Caco-2 (cell line): ENCODE measurements around the gene PDE4D. TPM values are rescaled to one million over a fixed set of nuclear protein-coding genes. Genes with fewer than 3 reads are reported as not detected.

Experiments used
- BruUV-seq: library from RNA; stranded (reverse); fragments of 400-500 nt; replicated peaks from 2 replicates; lab custom pipeline; 2021; lab: Mats Ljungman, UMichigan
- CTCF ChIA-PET: fragments of 300-600 bp; sonication (Branson Sonifier 250); formaldehyde crosslinking; loops from one replicate; lab custom pipeline; 2022; ENCODE audit warnings: antibody characterized with exemption; lab: Charles Lee
- POLR2A ChIA-PET: fragments of 300-600 bp; sonication (Branson Sonifier 250); formaldehyde crosslinking; loops from one replicate; lab custom pipeline; 2022; ENCODE audit warnings: antibody characterized with exemption; lab: Charles Lee
- DNase-seq, 2 experiments: peaks; one replicate each; pipeline versions ENCODE4 v3.0.0 to v3.0.0-alpha.2; 2020 to 2022
- H3K27me3 ChIP-seq: replicated peaks from 2 replicates; pipeline ENCODE4 v1.6.0; 2011; ENCODE audit warnings: low read length; ENCODE audit not compliant: control insufficient read depth, insufficient read depth
- H3K36me3 ChIP-seq: 2 replicates; pipeline ENCODE4 v1.5.1; 2011; ENCODE audit warnings: low read length; ENCODE audit not compliant: control insufficient read depth, insufficient read depth
- H3K4me1 ChIP-seq: fragments of 250-450 bp; sonication (Bioruptor Pico); 2 replicates; pipeline ENCODE4 v1.5.1; 2020; ENCODE audit warnings: mild to moderate bottlenecking
- H3K4me3 ChIP-seq: 2 replicates; pipeline ENCODE4 v1.5.1; 2011; ENCODE audit warnings: low read depth, mild to moderate bottlenecking, control low read depth, low read length
- H3K9me3 ChIP-seq: fragments of 250-450 bp; sonication (Bioruptor Pico); 2 replicates; pipeline ENCODE4 v1.5.1; 2020; ENCODE audit warnings: mild to moderate bottlenecking, moderate library complexity
- H3K27ac Mint-ChIP-seq: one replicate; pipeline ENCODE4 v1.8.0; 2022; ENCODE audit warnings: mixed read lengths; ENCODE audit not compliant: unreplicated experiment
- H3K27me3 Mint-ChIP-seq: one replicate; pipeline ENCODE4 v1.8.0; 2022; ENCODE audit warnings: mixed read lengths; ENCODE audit not compliant: insufficient read depth, unreplicated experiment
- H3K36me3 Mint-ChIP-seq: one replicate; pipeline ENCODE4 v1.8.0; 2022; ENCODE audit warnings: mild to moderate bottlenecking, mixed read lengths; ENCODE audit not compliant: insufficient read depth, unreplicated experiment
- H3K4me1 Mint-ChIP-seq: one replicate; pipeline ENCODE4 v1.8.0; 2022; ENCODE audit warnings: low read depth, mixed read lengths; ENCODE audit not compliant: unreplicated experiment
- H3K4me3 Mint-ChIP-seq: one replicate; pipeline ENCODE4 v1.8.0; 2022; ENCODE audit warnings: mild to moderate bottlenecking, moderate library complexity, mixed read lengths; ENCODE audit not compliant: unreplicated experiment
- H3K9me3 Mint-ChIP-seq: one replicate; pipeline ENCODE4 v1.8.0; 2022; ENCODE audit warnings: mixed read lengths; ENCODE audit not compliant: unreplicated experiment
- CTCF ChIP-seq, 2 experiments: fragments of 200-600 bp in 1 of 2; IDR thresholded peaks; 1 replicate in 1 of 2; 2 replicates in 1 of 2; pipeline versions ENCODE4 v1.5.1 to v1.8.0; 2011 to 2022; ENCODE audit warnings: antibody characterized with exemption in 1 of 2, control low read depth in 1 of 2, inconsistent platforms in 1 of 2, low read depth in 1 of 2, low read length in 1 of 2, mild to moderate bottlenecking in 1 of 2, moderate library complexity in 1 of 2; ENCODE audit not compliant: insufficient read depth in 1 of 2, severe bottlenecking in 1 of 2, unreplicated experiment in 1 of 2
- intact Hi-C: fragments of 100-400 bp; cut with micrococcal nuclease; formaldehyde crosslinking; loops from one replicate; pipeline ENCODE4 v1.10.0; 2022; ENCODE audit not compliant: unreplicated experiment
- total RNA-seq: library from RNA; stranded (reverse); gene quantifications from 2 replicates; pipeline ENCODE4 v1.2.3, GENCODE V29; 2022

Gene PDE4D
- total RNA-seq, 1 experiment from 2014 or later: 89.8 TPM

- no TSS peak for BruUV-seq
- Histone ChIP-seq H3K9me3 (no peaks in the 10 kb centered on the region), H3K4me1 (no peaks in the 10 kb centered on the region), H3K4me3 (no peak overlapping the region), H3K36me3 (no peaks in the 10 kb centered on the region), H3K27me3 (no peaks in the 10 kb centered on the region)
- no peak overlapping the region for H3K27ac Mint-ChIP-seq
- H3K27me3 Mint-ChIP-seq: no peaks in the 10 kb centered on the region
- H3K9me3 Mint-ChIP-seq: no peaks in the 10 kb centered on the region
- H3K4me3 Mint-ChIP-seq: no peak overlapping the region
- intact Hi-C loops: no loop called here
- no peaks in the 10 kb centered on the region for H3K4me1 Mint-ChIP-seq
- no peak for TF ChIP-seq CTCF (IDR thresholded peaks at IDR 0.05; ENCODE audit: insufficient read depth in 1 of 2, low read depth in 1 of 2, low read length in 1 of 2, severe bottlenecking in 1 of 2, unreplicated experiment in 1 of 2)
- DNase-seq: no peak
- CTCF ChIA-PET: no interaction called here
- POLR2A ChIA-PET: no interaction called here
- no peaks in the 10 kb centered on the region for H3K36me3 Mint-ChIP-seq
These were observed 238.8 kb downstream of the PDE4D start for GRCh38 chr5:59654691-59655090.

GRCh38 chr5:59652449-59652848 is 241.1 kb downstream of the PDE4D start:
- Histone ChIP-seq H3K4me3 (no peak overlapping the region), H3K27me3 (no peaks in the 10 kb centered on the region), H3K4me1 (peaks cover 7% of the 10 kb centered on the region; the same call in 1 of the 2 replicates), H3K36me3 (no peaks in the 10 kb centered on the region), H3K9me3 (no peaks in the 10 kb centered on the region)
- Mint-ChIP-seq H3K4me1 (peaks cover 8% of the 10 kb centered on the region), H3K27me3 (no peaks in the 10 kb centered on the region), H3K27ac (no peak overlapping the region), H3K36me3 (no peaks in the 10 kb centered on the region), H3K4me3 (no peak overlapping the region), H3K9me3 (no peaks in the 10 kb centered on the region)
- no peak for TF ChIP-seq CTCF (IDR thresholded peaks at IDR 0.05; ENCODE audit: insufficient read depth in 1 of 2, low read depth in 1 of 2, low read length in 1 of 2, severe bottlenecking in 1 of 2, unreplicated experiment in 1 of 2)
- CTCF ChIA-PET: no interaction called here
- POLR2A ChIA-PET: no interaction called here
- intact Hi-C loops: no loop called here
- no TSS peak for BruUV-seq
- no peak for DNase-seq

GRCh38 chr5:59648949-59649921 is 244.3 kb downstream of the PDE4D start:
- Histone ChIP-seq H3K4me1 (peaks cover 7% of the 10 kb centered on the region; the same call in 1 of the 2 replicates), H3K9me3 (no peaks in the 10 kb centered on the region), H3K27me3 (no peaks in the 10 kb centered on the region), H3K36me3 (no peaks in the 10 kb centered on the region), H3K4me3 (no peak overlapping the region)
- peaks cover 8% of the 10 kb centered on the region for H3K4me1 Mint-ChIP-seq
- no peaks in the 10 kb centered on the region for H3K9me3 Mint-ChIP-seq
- no peaks in the 10 kb centered on the region for H3K27me3 Mint-ChIP-seq
- H3K27ac Mint-ChIP-seq: no peak overlapping the region
- H3K36me3 Mint-ChIP-seq: no peaks in the 10 kb centered on the region
- CTCF ChIA-PET: no interaction called here
- no peak overlapping the region for H3K4me3 Mint-ChIP-seq
- TF ChIP-seq CTCF (IDR thresholded peaks at IDR 0.05; ENCODE audit: insufficient read depth in 1 of 2, low read depth in 1 of 2, low read length in 1 of 2, severe bottlenecking in 1 of 2, unreplicated experiment in 1 of 2): no peak
- peak in 1 of 2 experiments; percentile 37 for DNase-seq
- POLR2A ChIA-PET: no interaction called here
- no TSS peak for BruUV-seq
- intact Hi-C loops: no loop called here
